Activated CD4-positive, alpha-beta T cell treated with anti-CD3 and anti-CD28 coated beads for 48 hours (primary cell): ENCODE data around the gene PSME3.
"Not testable (repeated sequence)": the region's sequence is repeated elsewhere in the genome, so short reads cannot be mapped to it uniquely, and the experiment has no call there.

ENCODE experiments used
- DNase-seq: peaks from one replicate; pipeline ENCODE4 v3.0.0-alpha.2; 2020

The PSME3 gene

GRCh38 chr17:42878924-42879595 is 45.9 kb downstream of the PSME3 start:
- no peak for DNase-seq

GRCh38 chr17:42879596-42879985 is 46.4 kb downstream of the PSME3 start:
- no peak for DNase-seq

- no peak for DNase-seq
Measured at GRCh38 chr17:42880776-42881310, 47.6 kb downstream of the PSME3 start.

GRCh38 chr17:42881706-42882105 is 48.5 kb downstream of the PSME3 start:
- not testable (repeated sequence) for DNase-seq

GRCh38 chr17:42882166-42882565 is 49.0 kb downstream of the PSME3 start:
- no peak for DNase-seq

GRCh38 chr17:42883802-42884558 is 50.8 kb downstream of the PSME3 start:
- DNase-seq = no peak

- DNase-seq = not testable (repeated sequence)
Measured at GRCh38 chr17:42885806-42886205, 52.6 kb downstream of the PSME3 start.

- DNase-seq = no peak
Measured at GRCh38 chr17:42886283-42887176, 53.3 kb downstream of the PSME3 start.

- DNase-seq = no peak
Measured at GRCh38 chr17:42889809-42890208, 56.6 kb downstream of the PSME3 start.

GRCh38 chr17:42891539-42892152 is 58.4 kb downstream of the PSME3 start:
- no peak for DNase-seq

GRCh38 chr17:42893359-42893758 is 60.2 kb downstream of the PSME3 start:
- no peak for DNase-seq
